HepG2 (cell line): ENCODE results near the gene ST6GALNAC3. TPM values are rescaled to one million over a fixed set of nuclear protein-coding genes. Genes with fewer than 3 reads are reported as not detected.

Experiments
- ATAC-seq: fragments of 200-7000 bp; cut with Tn5 transposase; 3 replicates; pipeline ENCODE4 v1.9.1; 2020; ENCODE audit warnings: mild to moderate bottlenecking, moderate library complexity
- BruUV-seq: library from RNA; stranded (reverse); fragments of 400-500 nt; replicated peaks from 2 replicates; lab custom pipeline; 2021; lab: Mats Ljungman, UMichigan
- CTCF ChIA-PET: fragments of 300-600 bp; formaldehyde crosslinking; extraction: SDS; loops from one replicate; lab custom pipeline; 2021; ENCODE audit warnings: low total read pairs, inconsistent platforms, low intra/inter-chr PET ratio; lab: Yijun Ruan, JAX
- POLR2A ChIA-PET: fragments of 350-600 bp; sonication (Branson Sonifier 250); formaldehyde crosslinking; loops from one replicate; lab custom pipeline; 2020; ENCODE audit warnings: antibody characterized with exemption, inconsistent platforms; lab: Yijun Ruan, JAX
- DNase-seq: peaks from one replicate; pipeline ENCODE4 v3.0.0-alpha.2; 2015; ENCODE audit warnings: low spot score
- FAIRE-seq: peaks from 3 replicates; lab custom pipeline; 2011; peaks lifted over from hg19 to GRCh38; lab: Jason Lieb, UNC
- H2AFZ ChIP-seq: one replicate; pipeline ENCODE4 v1.6.1; 2011; ENCODE audit warnings: low read length, inconsistent platforms
- H3K27ac ChIP-seq: fragments of 300-600 bp; 3 replicates; pipeline ENCODE4 v1.8.0; 2011; ENCODE audit warnings: mixed run types, mild to moderate bottlenecking, mixed read lengths, low read length, inconsistent platforms; ENCODE audit not compliant: insufficient read depth; ENCODE audit errors: extremely low read length
- H3K27me3 ChIP-seq, 2 experiments: fragments of 200-600 bp in 1 of 2; 2 replicates in 1 of 2; 3 replicates in 1 of 2; pipeline versions ENCODE4 v1.6.0 to v1.8.0; 2011; ENCODE audit warnings: low read length in 2 of 2, mild to moderate bottlenecking in 2 of 2, moderate library complexity in 2 of 2, inconsistent platforms in 1 of 2; ENCODE audit not compliant: insufficient read depth in 2 of 2, control insufficient read depth in 1 of 2
- H3K36me3 ChIP-seq, 2 experiments: fragments of 200-600 bp in 1 of 2; replicated peaks in 1 of 2; 2 replicates in 1 of 2; 3 replicates in 1 of 2; pipeline versions ENCODE4 v1.5.1 to v1.8.0; 2011; ENCODE audit warnings: low read length in 2 of 2, inconsistent platforms in 1 of 2; ENCODE audit not compliant: insufficient read depth in 2 of 2, control insufficient read depth in 1 of 2
- H3K4me1 ChIP-seq: 2 replicates; pipeline ENCODE4 v1.5.1; 2012; ENCODE audit warnings: low read length, inconsistent platforms; ENCODE audit not compliant: insufficient read depth
- H3K4me2 ChIP-seq: 2 replicates; pipeline ENCODE4 v1.6.0; 2011; ENCODE audit warnings: low read depth, low read length, inconsistent platforms
- H3K4me3 ChIP-seq, 3 experiments: fragments of 200-600 bp in 1 of 3; sonication (generic), shearing (Covaris generic) in 1 of 3; replicated peaks in 1 of 3; 2 replicates each; pipeline ENCODE4 v1.5.1; 2011 to 2016; ENCODE audit warnings: low read length in 3 of 3, inconsistent platforms in 2 of 3, low read depth in 2 of 3, mild to moderate bottlenecking in 2 of 3, control low read depth in 1 of 3, mixed read lengths in 1 of 3; ENCODE audit not compliant: insufficient read depth in 1 of 3
- H3K79me2 ChIP-seq: one replicate; pipeline ENCODE4 v1.6.1; 2011; ENCODE audit warnings: low read length, inconsistent platforms; ENCODE audit not compliant: insufficient read depth
- H3K9ac ChIP-seq: 2 replicates; pipeline ENCODE4 v1.6.0; 2011; ENCODE audit warnings: mild to moderate bottlenecking, low read depth, low read length, inconsistent platforms; ENCODE audit not compliant: insufficient read depth
- H3K9me3 ChIP-seq: 2 replicates; pipeline ENCODE4 v1.5.1; 2012; ENCODE audit warnings: mild to moderate bottlenecking, low read length
- H4K20me1 ChIP-seq: 2 replicates; pipeline ENCODE4 v1.6.0; 2011; ENCODE audit warnings: inconsistent platforms, mild to moderate bottlenecking, low read length, moderate library complexity; ENCODE audit not compliant: insufficient read depth
- AGO1 ChIP-seq: fragments of 200-400 bp; formaldehyde crosslinking; IDR thresholded peaks from 2 replicates; pipeline ENCODE4 v1.6.1; 2017; ENCODE audit warnings: mild to moderate bottlenecking, low read depth, low read length, moderate library complexity; ENCODE audit not compliant: poor library complexity, severe bottlenecking
- MEIS2 ChIP-seq: sonication (generic); formaldehyde crosslinking; IDR thresholded peaks from 2 replicates; pipeline ENCODE4 v1.9.0; 2021; ENCODE audit warnings: mild to moderate bottlenecking, missing genetic modification reagents
- PPARG ChIP-seq: conservative IDR thresholded peaks from 2 replicates; pipeline ENCODE4 v1.6.1; 2016; ENCODE audit warnings: missing biosample characterization, missing genetic modification reagents
- REXO4 ChIP-seq: sonication (generic); formaldehyde crosslinking; IDR thresholded peaks from 2 replicates; pipeline ENCODE4 v1.8.0; 2022; ENCODE audit warnings: missing genetic modification reagents, mild to moderate bottlenecking, borderline replicate concordance
- SAP130 ChIP-seq: IDR thresholded peaks from 2 replicates; pipeline ENCODE4 v1.6.1; 2016; ENCODE audit warnings: low read depth
- STAT5B ChIP-seq: sonication (generic); formaldehyde crosslinking; IDR thresholded peaks from 2 replicates; pipeline ENCODE4 v1.4.0; 2020; ENCODE audit warnings: missing genetic modification reagents
- ZNF749 ChIP-seq: sonication (generic); formaldehyde crosslinking; IDR thresholded peaks from 2 replicates; pipeline ENCODE4 v1.8.0; 2022; ENCODE audit warnings: mild to moderate bottlenecking, missing genetic modification reagents, moderate library complexity, borderline replicate concordance
- WGBS: methylation state at CpG from one replicate; pipeline ENCODE4 v1.1.6; 2017; ENCODE audit warnings: low lambda C conversion rate; 5-methylcytosine and 5-hydroxymethylcytosine counted together
- in situ Hi-C: cut with HindIII; loops from 2 replicates; pipeline ENCODE4 v1.10.0; 2017; ENCODE audit warnings: low pct_unique_long_range_greater_than_20kb; ENCODE audit not compliant: extremely low pct_ligation_motif_present
- intact Hi-C: fragments of 100-400 bp; cut with micrococcal nuclease; formaldehyde crosslinking; loops from one replicate; pipeline ENCODE4 v1.10.0; 2022; ENCODE audit not compliant: unreplicated experiment
- polyA plus RNA-seq, 8 experiments: library from polyadenylated mRNA; depleted of rRNA in 3 of 8; stranded (reverse) in 7 of 8; unstranded in 1 of 8; fragments of >200 nt; fragmentation: Illumina TruSeq in 4 of 8; extraction: Trizol in 4 of 8; gene quantifications; 2 replicates each; pipeline versions ENCODE4 v1.2.1 to v1.2.3, GENCODE V29; 2011 to 2016; ENCODE audit warnings: low read depth in 4 of 8, missing spikeins in 1 of 8, mixed read lengths in 1 of 8; ENCODE audit not compliant: insufficient read depth in 1 of 8
- total RNA-seq, 5 experiments: library from RNA; depleted of rRNA; stranded (reverse); fragments of >200 nt; fragmentation: Illumina TruSeq; extraction: Trizol; gene quantifications; 2 replicates each; pipeline ENCODE4 v1.2.3, GENCODE V29; 2016; ENCODE audit warnings: low read depth in 1 of 5
- TF ChIP-seq, protein P1 (sequence below): sonication (generic); formaldehyde crosslinking; IDR thresholded peaks from 2 replicates; pipeline ENCODE4 v1.5.1; 2020; ENCODE audit warnings: mild to moderate bottlenecking, missing genetic modification reagents, moderate library complexity
- TF ChIP-seq, protein P2 (sequence below): sonication (generic); formaldehyde crosslinking; IDR thresholded peaks from 2 replicates; pipeline ENCODE4 v1.5.0; 2020; ENCODE audit warnings: missing genetic modification reagents
- TF ChIP-seq, protein P3 (sequence below): sonication (generic); formaldehyde crosslinking; IDR thresholded peaks from 2 replicates; pipeline ENCODE4 v1.4.0; 2020; ENCODE audit warnings: missing genetic modification reagents, mild to moderate bottlenecking, borderline replicate concordance
- TF ChIP-seq, protein P4 (sequence below): sonication (generic); formaldehyde crosslinking; IDR thresholded peaks from 2 replicates; pipeline ENCODE4 v1.8.0; 2022; ENCODE audit warnings: mild to moderate bottlenecking, missing genetic modification reagents, moderate library complexity
- TF ChIP-seq, protein P5 (sequence below): IDR thresholded peaks from 2 replicates; pipeline ENCODE4 v1.6.1; 2012; ENCODE audit warnings: low read depth, low read length, improper control_type of control experiment

ST6GALNAC3 gene
- total and polyA plus RNA-seq, 2 of the 13 experiments (the other 11 are each of a cell fraction or from before 2014, with no cell fraction given): not detected

DNA sequence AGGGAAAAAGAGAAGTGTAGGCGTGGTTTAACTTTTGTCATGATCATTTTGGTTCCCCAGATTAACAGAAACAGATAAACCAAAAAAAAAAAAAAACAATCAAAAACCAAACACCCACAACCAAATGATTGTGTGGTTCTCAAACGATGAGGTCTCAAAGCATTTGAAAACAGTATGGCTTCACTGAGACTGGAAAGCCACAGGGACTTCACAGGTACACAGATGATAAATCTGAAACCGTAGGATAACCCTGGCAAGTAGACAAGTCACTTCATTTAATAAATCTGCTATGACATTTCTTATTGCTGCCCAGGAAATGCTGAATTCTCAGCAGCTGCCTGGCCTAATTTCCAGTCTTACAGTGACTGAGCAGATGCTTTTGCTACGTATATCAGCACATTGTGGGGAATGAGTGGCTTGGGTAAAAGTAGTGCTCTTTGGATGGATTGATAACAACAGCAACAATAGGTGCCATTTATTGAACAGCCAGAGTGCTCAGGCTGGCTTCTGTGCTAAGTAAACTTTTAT, 6.1 kb downstream of the ST6GALNAC3 start (continued):
- TF ChIP-seq REXO4 (CRISPR knock-in tag): no peak
- TF ChIP-seq, all 625 proteins: peak for 0

DNA sequence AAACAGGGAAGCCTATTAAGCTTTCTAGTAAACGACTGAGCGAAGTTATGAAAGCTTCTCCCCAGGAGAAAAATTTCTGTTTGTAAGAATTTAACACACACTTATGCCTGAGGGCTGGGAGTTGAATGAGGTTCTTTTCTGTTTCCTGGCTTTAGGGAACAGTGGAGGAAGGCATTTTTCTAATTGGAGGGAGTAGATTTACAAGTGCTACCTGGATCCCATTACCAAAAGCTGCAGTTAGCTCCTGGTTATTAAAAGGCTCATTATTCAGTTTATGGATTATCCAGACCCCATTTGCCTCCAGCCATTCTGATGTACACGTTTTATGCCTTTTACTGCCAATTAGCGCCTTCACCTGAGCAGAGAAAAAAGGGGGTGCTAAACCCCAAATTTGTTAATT, 7.5 kb downstream of the ST6GALNAC3 start:
- CTCF ChIA-PET: no interaction called here
- Histone ChIP-seq H3K36me3 (no peaks in the 10 kb centered on the region), H4K20me1 (no peaks in the 10 kb centered on the region)
- WGBS: 18% methylated on average over 4 of the region's 4 CpGs
- TF ChIP-seq, protein P1, sequence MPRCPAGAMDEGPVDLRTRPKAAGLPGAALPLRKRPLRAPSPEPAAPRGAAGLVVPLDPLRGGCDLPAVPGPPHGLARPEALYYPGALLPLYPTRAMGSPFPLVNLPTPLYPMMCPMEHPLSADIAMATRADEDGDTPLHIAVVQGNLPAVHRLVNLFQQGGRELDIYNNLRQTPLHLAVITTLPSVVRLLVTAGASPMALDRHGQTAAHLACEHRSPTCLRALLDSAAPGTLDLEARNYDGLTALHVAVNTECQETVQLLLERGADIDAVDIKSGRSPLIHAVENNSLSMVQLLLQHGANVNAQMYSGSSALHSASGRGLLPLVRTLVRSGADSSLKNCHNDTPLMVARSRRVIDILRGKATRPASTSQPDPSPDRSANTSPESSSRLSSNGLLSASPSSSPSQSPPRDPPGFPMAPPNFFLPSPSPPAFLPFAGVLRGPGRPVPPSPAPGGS (CRISPR knock-in tag): no peak
- TF ChIP-seq ZNF749 (CRISPR knock-in tag) (no peak), MEIS2 (no peak), PPARG (CRISPR knock-in tag) (no peak), STAT5B (no peak), AGO1 (no peak), SAP130 (CRISPR knock-in tag) (no peak)
- TF ChIP-seq, protein P2, sequence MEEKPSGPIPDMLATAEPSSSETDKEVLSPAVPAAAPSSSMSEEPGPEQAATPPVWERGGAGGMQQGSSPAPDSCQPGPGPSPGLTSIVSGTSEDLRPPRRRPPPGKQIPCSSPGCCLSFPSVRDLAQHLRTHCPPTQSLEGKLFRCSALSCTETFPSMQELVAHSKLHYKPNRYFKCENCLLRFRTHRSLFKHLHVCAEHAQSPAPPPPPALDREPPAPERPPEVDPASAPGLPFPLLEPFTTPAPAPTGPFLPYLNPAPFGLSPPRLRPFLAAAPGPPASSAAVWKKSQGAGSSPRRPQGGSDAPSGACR (CRISPR knock-in tag): no peak
- TF ChIP-seq, protein P3, sequence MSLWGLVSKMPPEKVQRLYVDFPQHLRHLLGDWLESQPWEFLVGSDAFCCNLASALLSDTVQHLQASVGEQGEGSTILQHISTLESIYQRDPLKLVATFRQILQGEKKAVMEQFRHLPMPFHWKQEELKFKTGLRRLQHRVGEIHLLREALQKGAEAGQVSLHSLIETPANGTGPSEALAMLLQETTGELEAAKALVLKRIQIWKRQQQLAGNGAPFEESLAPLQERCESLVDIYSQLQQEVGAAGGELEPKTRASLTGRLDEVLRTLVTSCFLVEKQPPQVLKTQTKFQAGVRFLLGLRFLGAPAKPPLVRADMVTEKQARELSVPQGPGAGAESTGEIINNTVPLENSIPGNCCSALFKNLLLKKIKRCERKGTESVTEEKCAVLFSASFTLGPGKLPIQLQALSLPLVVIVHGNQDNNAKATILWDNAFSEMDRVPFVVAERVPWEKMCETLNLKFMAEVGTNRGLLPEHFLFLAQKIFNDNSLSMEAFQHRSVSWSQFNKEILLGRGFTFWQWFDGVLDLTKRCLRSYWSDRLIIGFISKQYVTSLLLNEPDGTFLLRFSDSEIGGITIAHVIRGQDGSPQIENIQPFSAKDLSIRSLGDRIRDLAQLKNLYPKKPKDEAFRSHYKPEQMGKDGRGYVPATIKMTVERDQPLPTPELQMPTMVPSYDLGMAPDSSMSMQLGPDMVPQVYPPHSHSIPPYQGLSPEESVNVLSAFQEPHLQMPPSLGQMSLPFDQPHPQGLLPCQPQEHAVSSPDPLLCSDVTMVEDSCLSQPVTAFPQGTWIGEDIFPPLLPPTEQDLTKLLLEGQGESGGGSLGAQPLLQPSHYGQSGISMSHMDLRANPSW (CRISPR knock-in tag): no peak
- TF ChIP-seq, protein P4, sequence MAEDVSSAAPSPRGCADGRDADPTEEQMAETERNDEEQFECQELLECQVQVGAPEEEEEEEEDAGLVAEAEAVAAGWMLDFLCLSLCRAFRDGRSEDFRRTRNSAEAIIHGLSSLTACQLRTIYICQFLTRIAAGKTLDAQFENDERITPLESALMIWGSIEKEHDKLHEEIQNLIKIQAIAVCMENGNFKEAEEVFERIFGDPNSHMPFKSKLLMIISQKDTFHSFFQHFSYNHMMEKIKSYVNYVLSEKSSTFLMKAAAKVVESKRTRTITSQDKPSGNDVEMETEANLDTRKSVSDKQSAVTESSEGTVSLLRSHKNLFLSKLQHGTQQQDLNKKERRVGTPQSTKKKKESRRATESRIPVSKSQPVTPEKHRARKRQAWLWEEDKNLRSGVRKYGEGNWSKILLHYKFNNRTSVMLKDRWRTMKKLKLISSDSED (CRISPR knock-in tag): no peak
- TF ChIP-seq, protein P5, sequence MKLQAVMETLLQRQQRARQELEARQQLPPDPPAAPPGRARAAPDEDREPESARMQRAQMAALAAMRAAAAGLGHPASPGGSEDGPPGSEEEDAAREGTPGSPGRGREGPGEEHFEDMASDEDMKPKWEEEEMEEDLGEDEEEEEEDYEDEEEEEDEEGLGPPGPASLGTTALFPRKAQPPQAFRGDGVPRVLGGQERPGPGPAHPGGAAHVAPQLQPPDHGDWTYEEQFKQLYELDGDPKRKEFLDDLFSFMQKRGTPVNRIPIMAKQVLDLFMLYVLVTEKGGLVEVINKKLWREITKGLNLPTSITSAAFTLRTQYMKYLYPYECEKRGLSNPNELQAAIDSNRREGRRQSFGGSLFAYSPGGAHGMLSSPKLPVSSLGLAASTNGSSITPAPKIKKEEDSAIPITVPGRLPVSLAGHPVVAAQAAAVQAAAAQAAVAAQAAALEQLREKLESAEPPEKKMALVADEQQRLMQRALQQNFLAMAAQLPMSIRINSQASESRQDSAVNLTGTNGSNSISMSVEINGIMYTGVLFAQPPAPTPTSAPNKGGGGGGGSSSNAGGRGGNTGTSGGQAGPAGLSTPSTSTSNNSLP: no peak
- TF ChIP-seq, all 625 proteins: peak for 0
- Histone ChIP-seq H2AFZ (no peak overlapping the region), H3K9me3 (no peaks in the 10 kb centered on the region), H3K4me2 (no peak overlapping the region), H3K27ac (no peak overlapping the region), H3K4me3 (no peak overlapping the region), H3K4me1 (no peaks in the 10 kb centered on the region), H3K27me3 (peaks cover 0 to 4% of the 10 kb centered on the region in 2 experiments; a peak in 1 of 5 replicates), H3K79me2 (no peaks in the 10 kb centered on the region), H3K9ac (no peak overlapping the region)
- BruUV-seq: no TSS peak
- in situ Hi-C loops: no loop called here
- no peak for ATAC-seq
- no peak for FAIRE-seq
- intact Hi-C loops: no loop called here
- POLR2A ChIA-PET: no interaction called here
- no peak for DNase-seq
